ENCODE measurements around the gene TBCA. TPM values are rescaled to one million over a fixed set of nuclear protein-coding genes. Genes with fewer than 3 reads are reported as not detected.

The TBCA gene
- total and polyA plus RNA-seq, 9 of the 15 experiments (the other 6 are each of a cell fraction or from before 2014, with no cell fraction given) = 164 to 661 (median 334) TPM

- TF ChIP-seq TEAD1 (CRISPR knock-in tag; IDR thresholded peaks at IDR 0.05) = peak in 1 of 2 experiments; percentile 78; a peak in 1 of 4 replicates
- TF ChIP-seq SAP30 (IDR thresholded peaks at IDR 0.05; ENCODE audit: borderline replicate concordance, insufficient read depth, low read depth, low read length, poor library complexity, severe bottlenecking) = peak; percentile 31
- TF ChIP-seq HES1 (IDR thresholded peaks at IDR 0.05; ENCODE audit: low read depth) = no peak
- TF ChIP-seq DMBX1 (CRISPR knock-in tag; IDR thresholded peaks at IDR 0.05; ENCODE audit: borderline replicate concordance) = no peak
- peak in 2 of 3 experiments; percentile 72 to 77 for TF ChIP-seq YY1 (IDR thresholded peaks at IDR 0.05; ENCODE audit: borderline replicate concordance in 1 of 3, control insufficient read depth in 1 of 3, extremely low read depth in 1 of 3, insufficient read depth in 3 of 3, insufficient read length in 1 of 3, insufficient replicate concordance in 2 of 3, low read depth in 1 of 3, low read length in 2 of 3)
- TF ChIP-seq SIX5 (IDR thresholded peaks at IDR 0.05; ENCODE audit: borderline replicate concordance in 1 of 2, insufficient read depth in 1 of 2, low read depth in 1 of 2, low read length in 2 of 2) = no peak
- peak; percentile 99 for TF ChIP-seq NRF1 (conservative IDR thresholded peaks at IDR 0.05 in 1 of 2, IDR thresholded peaks at IDR 0.05 in 1 of 2)
- TF ChIP-seq STAT5A (IDR thresholded peaks at IDR 0.05; ENCODE audit: borderline replicate concordance, low read length) = no peak
- TF ChIP-seq ZNF165 (CRISPR knock-in tag; IDR thresholded peaks at IDR 0.05; ENCODE audit: borderline replicate concordance) = no peak
- no peak for TF ChIP-seq TRIM24 (IDR thresholded peaks at IDR 0.05)
- TF ChIP-seq SREBF2 (CRISPR knock-in tag; IDR thresholded peaks at IDR 0.05) = no peak
- TF ChIP-seq FOXO4 (CRISPR knock-in tag; IDR thresholded peaks at IDR 0.05) = no peak
- TF ChIP-seq LEF1 (IDR thresholded peaks at IDR 0.05) = no peak
- TF ChIP-seq NR0B1 (IDR thresholded peaks at IDR 0.05; ENCODE audit: partially characterized antibody) = no peak
- no peak for TF ChIP-seq E2F8 (IDR thresholded peaks at IDR 0.05; ENCODE audit: low read depth, partially characterized antibody)
- no peak for TF ChIP-seq ZBTB9 (CRISPR knock-in tag; IDR thresholded peaks at IDR 0.05)
These were observed at the start of gene TBCA (continued) for GRCh38 chr5:77775790-77776553.
